ENCODE results near the gene LRRC25.

DNA sequence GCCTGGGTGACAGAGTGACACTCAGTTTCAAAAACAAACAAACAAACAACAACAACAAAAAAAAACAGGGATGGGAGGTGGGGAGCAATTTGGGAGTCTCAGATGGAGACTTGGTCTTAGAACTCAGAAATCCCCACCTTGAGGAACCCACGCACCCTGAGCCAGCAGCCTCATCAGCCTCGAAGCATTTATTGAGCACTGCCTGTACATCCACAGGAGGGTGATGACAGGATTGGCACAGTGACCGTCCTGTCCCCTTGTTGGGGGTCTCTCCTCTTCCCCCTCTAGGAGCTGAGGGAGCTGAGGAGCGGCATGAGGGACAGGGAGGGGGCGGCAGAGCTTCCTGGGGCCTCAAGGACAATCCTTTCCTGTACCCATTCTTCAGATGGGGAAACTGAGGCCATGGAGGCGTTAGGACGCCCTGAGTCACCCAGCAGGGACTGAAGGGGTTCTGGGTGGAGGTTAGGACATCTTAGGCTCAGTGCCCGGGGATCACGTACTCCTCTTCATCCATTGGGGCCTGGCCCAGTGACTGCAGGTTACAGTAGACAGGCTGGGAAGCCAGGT, 5.8 kb downstream of the LRRC25 start:
- TF ChIP-seq POLR2A (IDR thresholded peaks at IDR 0.05; ENCODE audit: low read depth, low read length) (no peak), RBBP5 (conservative IDR thresholded peaks at IDR 0.05) (no peak), NFYB (IDR thresholded peaks at IDR 0.05; ENCODE audit: insufficient read depth, low read depth, low read length) (no peak), POLR2AphosphoS2 (IDR thresholded peaks at IDR 0.05; ENCODE audit: low read depth, low read length) (no peak), ZNF384 (IDR thresholded peaks at IDR 0.05; ENCODE audit: borderline replicate concordance, low read depth, low read length) (no peak), RCOR1 (conservative IDR thresholded peaks at IDR 0.05; ENCODE audit: low read depth, low read length) (no peak), CBX3 (IDR thresholded peaks at IDR 0.05; ENCODE audit: borderline replicate concordance, low read depth) (no peak), NFIC (IDR thresholded peaks at IDR 0.05; ENCODE audit: low read depth, low read length) (no peak)
- TF ChIP-seq, protein P1, sequence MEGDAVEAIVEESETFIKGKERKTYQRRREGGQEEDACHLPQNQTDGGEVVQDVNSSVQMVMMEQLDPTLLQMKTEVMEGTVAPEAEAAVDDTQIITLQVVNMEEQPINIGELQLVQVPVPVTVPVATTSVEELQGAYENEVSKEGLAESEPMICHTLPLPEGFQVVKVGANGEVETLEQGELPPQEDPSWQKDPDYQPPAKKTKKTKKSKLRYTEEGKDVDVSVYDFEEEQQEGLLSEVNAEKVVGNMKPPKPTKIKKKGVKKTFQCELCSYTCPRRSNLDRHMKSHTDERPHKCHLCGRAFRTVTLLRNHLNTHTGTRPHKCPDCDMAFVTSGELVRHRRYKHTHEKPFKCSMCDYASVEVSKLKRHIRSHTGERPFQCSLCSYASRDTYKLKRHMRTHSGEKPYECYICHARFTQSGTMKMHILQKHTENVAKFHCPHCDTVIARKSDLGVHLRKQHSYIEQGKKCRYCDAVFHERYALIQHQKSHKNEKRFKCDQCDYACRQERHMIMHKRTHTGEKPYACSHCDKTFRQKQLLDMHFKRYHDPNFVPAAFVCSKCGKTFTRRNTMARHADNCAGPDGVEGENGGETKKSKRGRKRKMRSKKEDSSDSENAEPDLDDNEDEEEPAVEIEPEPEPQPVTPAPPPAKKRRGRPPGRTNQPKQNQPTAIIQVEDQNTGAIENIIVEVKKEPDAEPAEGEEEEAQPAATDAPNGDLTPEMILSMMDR (IDR thresholded peaks at IDR 0.05 in 2 of 3, conservative IDR thresholded peaks at IDR 0.05 in 1 of 3; ENCODE audit: control insufficient read depth in 2 of 3, extremely low read depth in 1 of 3, insufficient read depth in 1 of 3, low read depth in 3 of 3, low read length in 3 of 3): no peak
- TF ChIP-seq, protein P2, sequence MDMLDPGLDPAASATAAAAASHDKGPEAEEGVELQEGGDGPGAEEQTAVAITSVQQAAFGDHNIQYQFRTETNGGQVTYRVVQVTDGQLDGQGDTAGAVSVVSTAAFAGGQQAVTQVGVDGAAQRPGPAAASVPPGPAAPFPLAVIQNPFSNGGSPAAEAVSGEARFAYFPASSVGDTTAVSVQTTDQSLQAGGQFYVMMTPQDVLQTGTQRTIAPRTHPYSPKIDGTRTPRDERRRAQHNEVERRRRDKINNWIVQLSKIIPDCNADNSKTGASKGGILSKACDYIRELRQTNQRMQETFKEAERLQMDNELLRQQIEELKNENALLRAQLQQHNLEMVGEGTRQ (IDR thresholded peaks at IDR 0.05; ENCODE audit: borderline replicate concordance, low read depth, low read length): no peak
